Tibial artery (tissue), 4 donors: ENCODE results near the gene EIPR1.

Source experiments
- DNase-seq, 2 donors: peaks; one replicate each; pipeline ENCODE4 v3.0.0-alpha.2; 2019
- H3K27ac ChIP-seq, 2 donors: fragments of 200-600 bp; sonication (generic) in 1 of 2; 1 replicate in 1 of 2; 2 replicates in 1 of 2; pipeline ENCODE4 v1.5.1; 2018 to 2019; ENCODE audit warnings: mild to moderate bottlenecking in 1 of 2
- H3K27me3 ChIP-seq, 2 donors: fragments of 200-600 bp; sonication (generic) in 1 of 2; one replicate each; pipeline versions ENCODE4 v1.5.1 to v1.6.0; 2016 to 2019
- H3K36me3 ChIP-seq, 3 donors: fragments of 200-600 bp; sonication (generic) in 2 of 3; one replicate each; pipeline ENCODE4 v1.5.1; 2016 to 2019; ENCODE audit warnings: mild to moderate bottlenecking in 2 of 3
- H3K4me1 ChIP-seq, 4 donors: fragments of 200-600 bp; sonication (generic) in 2 of 4; 1 replicate in 3 of 4; 2 replicates in 1 of 4; pipeline ENCODE4 v1.5.1; 2016 to 2019
- H3K4me3 ChIP-seq, 2 donors: fragments of 200-600 bp; sonication (generic) in 1 of 2; 1 replicate in 1 of 2; 2 replicates in 1 of 2; pipeline ENCODE4 v1.5.1; 2018 to 2019; ENCODE audit warnings: mild to moderate bottlenecking in 2 of 2
- H3K9me3 ChIP-seq, 3 donors: fragments of 200-600 bp; sonication (generic) in 1 of 3; one replicate each; pipeline ENCODE4 v1.5.1; 2016 to 2019
- CTCF ChIP-seq, 2 experiments: fragments of 200-600 bp in 1 of 2; fragments of 450-650 bp in 1 of 2; IDR thresholded peaks; one replicate each; pipeline ENCODE4 v1.5.1; 2017 to 2019; ENCODE audit warnings: antibody characterized with exemption in 2 of 2, mild to moderate bottlenecking in 1 of 2, moderate library complexity in 1 of 2
- intact Hi-C: fragments of 100-400 bp; cut with DNase I; formaldehyde crosslinking; loops from one replicate; pipeline ENCODE4 v1.15.0; 2023; ENCODE audit warnings: low total_unique reads

EIPR1 gene

GRCh38 chr2:3180082-3180908 lies 197.3 kb downstream of the EIPR1 start:
- Histone ChIP-seq H3K27ac (no peak overlapping the region), H3K4me3 (no peak overlapping the region), H3K9me3 (no peaks in the 10 kb centered on the region), H3K27me3 (no peaks in the 10 kb centered on the region), H3K4me1 (no peaks in the 10 kb centered on the region), H3K36me3 (peaks cover 0 to 15% (median 6%) of the 10 kb centered on the region in 3 donors)
- TF ChIP-seq CTCF (IDR thresholded peaks at IDR 0.05), result no peak
- DNase-seq, result no peak
- intact Hi-C loops, result no loop called here

- no peak for TF ChIP-seq CTCF (IDR thresholded peaks at IDR 0.05)
- Histone ChIP-seq H3K27me3 (no peaks in the 10 kb centered on the region), H3K27ac (no peak overlapping the region), H3K4me3 (no peak overlapping the region), H3K4me1 (no peaks in the 10 kb centered on the region), H3K36me3 (peaks cover 0 to 15% (median 5%) of the 10 kb centered on the region in 3 donors), H3K9me3 (no peaks in the 10 kb centered on the region)
- intact Hi-C loops, result no loop called here
- no peak for DNase-seq
Observed at GRCh38 chr2:3179626-3180025, 198.0 kb downstream of the EIPR1 start.

- no peak for TF ChIP-seq CTCF (IDR thresholded peaks at IDR 0.05)
- no peak for DNase-seq
- peaks cover 0 to 15% (median 5%) of the 10 kb centered on the region in 3 donors for H3K36me3 ChIP-seq
- no peaks in the 10 kb centered on the region for H3K4me1 ChIP-seq
- intact Hi-C loops, result no loop called here
- H3K4me3 ChIP-seq, result no peak overlapping the region
- no peak overlapping the region for H3K27ac ChIP-seq
- no peaks in the 10 kb centered on the region for H3K27me3 ChIP-seq
- H3K9me3 ChIP-seq, result no peaks in the 10 kb centered on the region
Observed at GRCh38 chr2:3179208-3179607, 198.4 kb downstream of the EIPR1 start.

- no peaks in the 10 kb centered on the region for H3K4me1 ChIP-seq
- no peak overlapping the region for H3K4me3 ChIP-seq
- no peaks in the 10 kb centered on the region for H3K27me3 ChIP-seq
- no peak for DNase-seq
- H3K36me3 ChIP-seq, result peaks cover 0 to 15% (median 5%) of the 10 kb centered on the region in 3 donors
- no peak for TF ChIP-seq CTCF (IDR thresholded peaks at IDR 0.05)
- intact Hi-C loops, result no loop called here
- H3K27ac ChIP-seq, result no peak overlapping the region
- H3K9me3 ChIP-seq, result no peaks in the 10 kb centered on the region
Observed at GRCh38 chr2:3178578-3179031, 199.0 kb downstream of the EIPR1 start.

- Histone ChIP-seq H3K4me1 (no peaks in the 10 kb centered on the region), H3K4me3 (no peak overlapping the region), H3K27me3 (no peaks in the 10 kb centered on the region), H3K9me3 (no peaks in the 10 kb centered on the region), H3K27ac (no peak overlapping the region), H3K36me3 (peaks cover 2 to 15% (median 5%) of the 10 kb centered on the region in 3 donors)
- TF ChIP-seq CTCF (IDR thresholded peaks at IDR 0.05), result no peak
- intact Hi-C loops, result no loop called here
- DNase-seq, result no peak
Observed at GRCh38 chr2:3177891-3178577, 199.6 kb downstream of the EIPR1 start.
